Measurements from ENCODE around the gene RAB3IL1. TPM values are rescaled to one million over a fixed set of nuclear protein-coding genes. Genes with fewer than 3 reads are reported as not detected.

RAB3IL1 gene
- total and polyA plus RNA-seq, 9 of the 15 experiments (the other 6 are each of a cell fraction or from before 2014, with no cell fraction given), result 0.15 to 42.6 (median 15.5) TPM

DNA sequence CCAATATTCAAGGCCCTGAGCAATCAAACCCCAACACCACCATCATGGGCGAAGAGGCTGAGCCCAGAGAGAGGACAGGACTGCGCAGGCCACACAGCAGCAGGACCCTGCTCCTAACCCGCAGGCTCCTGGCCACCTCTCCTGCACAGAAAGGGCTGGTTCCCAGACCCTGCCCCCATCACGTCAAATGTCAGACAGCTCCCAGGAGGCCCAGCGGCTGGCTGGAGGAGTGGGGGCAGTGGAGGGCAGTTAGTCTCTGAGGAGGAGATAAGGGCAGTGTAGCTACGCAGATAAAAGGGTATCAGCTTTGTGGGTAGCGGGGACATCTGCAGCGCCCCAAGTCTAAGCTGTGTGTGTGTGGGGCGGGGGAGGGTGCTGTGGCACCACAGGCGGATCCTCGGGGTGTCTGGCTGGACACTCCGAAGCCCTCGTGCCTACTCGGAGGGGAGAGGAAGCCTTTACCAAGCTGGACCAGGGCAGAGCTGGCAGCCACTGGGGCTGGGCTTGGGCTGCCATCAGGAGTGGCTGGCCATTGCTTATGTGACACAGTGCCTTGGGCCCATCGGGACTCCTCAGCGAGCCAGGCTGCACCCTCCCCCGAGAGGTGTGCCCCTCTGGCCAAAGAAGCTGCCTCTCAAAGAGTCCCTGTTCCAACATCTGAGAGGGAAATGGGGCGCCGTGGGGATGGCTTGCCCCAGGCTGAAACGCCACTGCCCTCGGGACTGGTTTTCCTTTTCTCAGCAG lies 47.5 kb downstream of the RAB3IL1 start (continued):
- TF ChIP-seq BCL6 (CRISPR knock-in tag; IDR thresholded peaks at IDR 0.05) (peak; percentile 24; the same call in 1 of the 2 replicates), ARID3A (IDR thresholded peaks at IDR 0.05; ENCODE audit: borderline replicate concordance, low read depth, low read length) (0 out of 2 replicates have a peak, but pooled peaks have one; percentile 25), ZKSCAN3 (CRISPR knock-in tag; IDR thresholded peaks at IDR 0.05) (no peak), JUND (IDR thresholded peaks at IDR 0.05; ENCODE audit: borderline replicate concordance, low read depth, low read length) (peak; percentile 76), JUND (tag; IDR thresholded peaks at IDR 0.05; ENCODE audit: borderline replicate concordance, low read depth, low read length) (peak; percentile 77; the same call in 2 of the 3 replicates), MYBL2 (IDR thresholded peaks at IDR 0.05; ENCODE audit: low read depth) (no peak), MYBL2 (CRISPR knock-in tag; IDR thresholded peaks at IDR 0.05; ENCODE audit: borderline replicate concordance) (no peak), MCM7 (IDR thresholded peaks at IDR 0.05) (no peak), CC2D1A (IDR thresholded peaks at IDR 0.05) (peak; percentile 89; the same call in 1 of the 2 replicates), NR1H2 (CRISPR knock-in tag; IDR thresholded peaks at IDR 0.05) (no peak), RBM25 (IDR thresholded peaks at IDR 0.05; ENCODE audit: low read depth, low read length, severe bottlenecking) (no peak), LEF1 (IDR thresholded peaks at IDR 0.05) (peak; percentile 72; the same call in 1 of the 2 replicates), USF2 (CRISPR knock-in tag; IDR thresholded peaks at IDR 0.05) (no peak), CCAR2 (IDR thresholded peaks at IDR 0.05; ENCODE audit: low read depth, low read length) (no peak), TCF3 (CRISPR knock-in tag; IDR thresholded peaks at IDR 0.05) (peak; percentile 99), ZBTB26 (CRISPR knock-in tag; IDR thresholded peaks at IDR 0.05) (no peak), VEZF1 (CRISPR knock-in tag; IDR thresholded peaks at IDR 0.05) (peak; percentile 98)

Measured in K562 (cell line).